Heart right ventricle (tissue), 16 donors: ENCODE data around the gene ZNF488. TPM values are rescaled to one million over a fixed set of nuclear protein-coding genes. Genes with fewer than 3 reads are reported as not detected.

Experiments
- ATAC-seq, 8 donors: fragments of 200-7000 bp; cut with Tn5 transposase; one replicate each; pipeline ENCODE4 v1.9.1; 2020; ENCODE audit warnings: mild to moderate bottlenecking in 8 of 8, moderate library complexity in 8 of 8, moderate number of reproducible peaks in 1 of 8
- DNase-seq, 2 donors: peaks; one replicate each; pipeline ENCODE4 v3.0.0-alpha.2; 2020
- H3K27ac ChIP-seq, 10 donors: fragments of 200-600 bp; sonication (generic) in 2 of 10; one replicate each; pipeline versions ENCODE4 v1.5.0 to v1.8.0; 2020 to 2022; ENCODE audit warnings: mild to moderate bottlenecking in 3 of 10
- H3K27me3 ChIP-seq, 7 donors: fragments of 200-600 bp; one replicate each; pipeline ENCODE4 v1.8.0; 2021 to 2022; ENCODE audit warnings: mild to moderate bottlenecking in 2 of 7
- H3K36me3 ChIP-seq, 9 donors: fragments of 200-600 bp; sonication (generic) in 1 of 9; one replicate each; pipeline versions ENCODE4 v1.5.0 to v1.8.0; 2020 to 2022; ENCODE audit warnings: mild to moderate bottlenecking in 2 of 9
- H3K4me1 ChIP-seq, 9 donors: fragments of 200-600 bp; sonication (generic) in 1 of 9; one replicate each; pipeline versions ENCODE4 v1.5.0 to v1.8.0; 2020 to 2022; ENCODE audit warnings: mild to moderate bottlenecking in 4 of 9
- H3K4me3 ChIP-seq, 10 donors: fragments of 200-600 bp; sonication (generic) in 2 of 10; one replicate each; pipeline versions ENCODE4 v1.5.0 to v1.8.0; 2020 to 2022; ENCODE audit warnings: mild to moderate bottlenecking in 7 of 10, moderate library complexity in 2 of 10
- H3K9me3 ChIP-seq, 11 donors: fragments of 200-600 bp in 10 of 11; sonication (generic) in 2 of 11; one replicate each; pipeline versions ENCODE4 v1.5.0 to v1.8.0; 2013 to 2022; ENCODE audit warnings: mild to moderate bottlenecking in 2 of 11, control low read depth in 1 of 11, moderate library complexity in 1 of 11
- WGBS, 2 donors: extraction: QIAGEN DNeasy Blood & Tissue Kit; methylation state at CpG; one replicate each; pipeline ENCODE4 v1.1.7; 2013; ENCODE audit warnings: inconsistent platforms in 1 of 2; 5-methylcytosine and 5-hydroxymethylcytosine counted together
- intact Hi-C, 10 donors: fragments of 100-400 bp; cut with DNase I; formaldehyde crosslinking; loops; one replicate each; pipeline versions ENCODE4 v1.11.1 to v1.14.2; 2022
- polyA plus RNA-seq, 2 donors: library from polyadenylated mRNA; stranded (reverse); fragments of 200-250 nt; gene quantifications; one replicate each; pipeline ENCODE4 v1.2.3, GENCODE V29; 2013
- total RNA-seq, 10 donors: library from RNA; stranded (reverse); fragmentation: NEBNext Ultra II Directional in 3 of 10; extraction: Animal tissue kit (Norgen Biotek cat#: 25700) in 3 of 10; gene quantifications; one replicate each; pipeline versions ENCODE4 v1.2.1 to v1.2.4, GENCODE V29; 2021 to 2023
- TF ChIP-seq, protein P1 (sequence below), 9 donors: fragments of 200-600 bp; sonication (generic) in 2 of 9; IDR thresholded peaks; one replicate each; pipeline versions ENCODE4 v1.5.0 to v1.8.0; 2021 to 2022; ENCODE audit warnings: antibody characterized with exemption in 9 of 9, mild to moderate bottlenecking in 5 of 9, moderate library complexity in 1 of 9
- donor health status: Arrhythmogenic right ventricular cardiomyopathy.
- donor health status: ischemic (EF 13 %, LVEDD 7.1; RV severe dilation, severe dysfunction).
- donor health status: healthy with polysubstance abuse.
- donor health status: DM: no; HTN: yes; CAD: no.
- donor health status: DM: no; HTN: no; CAD: no.
- donor health status: ischemic (EF 25% LVEDD 6.9; RV normal size, moderate dysfunction).
- donor health status: ischemic (EF 25% LVEDD 5.7; RV mildly dilated, moderate dysfunction).
- donor health status: healthy.
- donor health status: DM: yes; HTN: yes; CAD: no.
- donor health status: Ischemic cardiomyopathy.
- donor health status: ischemic (EF 35%, LVEDD 5.7; RV mildly dilated, moderate dysfunction).
- donor health status: nonischemic (EF 11% LVEDD 7.7; RV severe dilation, severe dysfunction).
- donor health status: DM: yes; HTN: yes; CAD: no.
- donor health status: PGD.
- donor health status: ischemic (EF 29% LVEDD 5.4; RV normal size, mild dysfunction).
- donor health status: nonischemic (EF 23%, LVEDD 6.1; RV moderate dilation, normal function).

Gene ZNF488
- total and polyA plus RNA-seq, 12 donors, result 0.05 to 0.14 (median 0.09) TPM; not detected in 7

DNA sequence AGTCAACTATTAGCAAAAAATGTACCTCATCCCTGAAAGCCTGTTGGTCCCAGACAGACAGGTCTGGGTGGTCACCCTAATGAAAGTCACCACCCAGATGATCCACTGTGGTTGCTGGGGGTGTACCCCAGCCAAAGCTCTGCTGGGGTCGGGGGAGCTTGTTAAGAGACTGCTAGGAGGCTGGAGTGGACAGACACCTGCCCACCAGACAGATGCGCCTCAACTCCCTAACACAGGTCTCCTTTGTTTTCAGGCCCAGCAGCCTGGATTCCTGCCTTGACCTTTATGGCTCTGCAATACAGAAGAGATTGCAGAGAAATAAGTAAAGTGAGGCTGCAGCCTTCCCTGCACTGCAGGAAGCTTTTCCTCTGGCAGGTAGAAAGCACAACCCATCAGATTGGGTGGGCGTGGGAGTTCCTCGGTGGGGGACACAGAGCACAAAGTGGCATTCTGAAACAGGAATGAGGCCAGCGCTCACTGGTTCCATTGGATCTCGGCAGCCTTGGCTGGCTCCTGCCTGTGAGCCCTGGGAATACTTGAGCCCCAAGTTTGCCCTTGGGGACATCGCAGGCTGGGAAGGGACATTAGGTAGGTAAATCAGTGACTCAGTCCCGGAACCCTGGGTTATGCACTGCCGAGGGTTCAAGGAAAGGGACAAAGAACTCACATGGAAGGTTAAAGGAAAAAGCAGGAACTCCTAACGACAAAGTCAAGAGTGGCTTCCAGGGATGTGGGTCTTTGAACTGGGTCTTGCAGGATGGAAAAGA is 18.0 kb upstream of the ZNF488 start:
- DNase-seq (no peak), ATAC-seq (no peak)
- peak overlapping the region in 2 of 10 donors; percentile 37 to 64 for H3K27ac ChIP-seq
- no peaks in the 10 kb centered on the region for H3K27me3 ChIP-seq
- intact Hi-C loops, result loop anchor here in 1 of 10 donors (2.0 kb wide), 1 partner anchor 17 kb away; the partner anchor contains the start of gene ZNF488
- no peaks in the 10 kb centered on the region for H3K36me3 ChIP-seq
- WGBS, 2 donors, result 79 to 86% methylated on average over 10 of the region's 10 CpGs
- H3K9me3 ChIP-seq, result peaks cover 0 to 2% (median 0%) of the 10 kb centered on the region in 11 donors
- TF ChIP-seq, protein P1, sequence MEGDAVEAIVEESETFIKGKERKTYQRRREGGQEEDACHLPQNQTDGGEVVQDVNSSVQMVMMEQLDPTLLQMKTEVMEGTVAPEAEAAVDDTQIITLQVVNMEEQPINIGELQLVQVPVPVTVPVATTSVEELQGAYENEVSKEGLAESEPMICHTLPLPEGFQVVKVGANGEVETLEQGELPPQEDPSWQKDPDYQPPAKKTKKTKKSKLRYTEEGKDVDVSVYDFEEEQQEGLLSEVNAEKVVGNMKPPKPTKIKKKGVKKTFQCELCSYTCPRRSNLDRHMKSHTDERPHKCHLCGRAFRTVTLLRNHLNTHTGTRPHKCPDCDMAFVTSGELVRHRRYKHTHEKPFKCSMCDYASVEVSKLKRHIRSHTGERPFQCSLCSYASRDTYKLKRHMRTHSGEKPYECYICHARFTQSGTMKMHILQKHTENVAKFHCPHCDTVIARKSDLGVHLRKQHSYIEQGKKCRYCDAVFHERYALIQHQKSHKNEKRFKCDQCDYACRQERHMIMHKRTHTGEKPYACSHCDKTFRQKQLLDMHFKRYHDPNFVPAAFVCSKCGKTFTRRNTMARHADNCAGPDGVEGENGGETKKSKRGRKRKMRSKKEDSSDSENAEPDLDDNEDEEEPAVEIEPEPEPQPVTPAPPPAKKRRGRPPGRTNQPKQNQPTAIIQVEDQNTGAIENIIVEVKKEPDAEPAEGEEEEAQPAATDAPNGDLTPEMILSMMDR (IDR thresholded peaks at IDR 0.05), result no peak
- H3K4me1 ChIP-seq, result peaks cover 8 to 29% (median 15%) of the 10 kb centered on the region in 9 donors
- no peak overlapping the region for H3K4me3 ChIP-seq

DNA sequence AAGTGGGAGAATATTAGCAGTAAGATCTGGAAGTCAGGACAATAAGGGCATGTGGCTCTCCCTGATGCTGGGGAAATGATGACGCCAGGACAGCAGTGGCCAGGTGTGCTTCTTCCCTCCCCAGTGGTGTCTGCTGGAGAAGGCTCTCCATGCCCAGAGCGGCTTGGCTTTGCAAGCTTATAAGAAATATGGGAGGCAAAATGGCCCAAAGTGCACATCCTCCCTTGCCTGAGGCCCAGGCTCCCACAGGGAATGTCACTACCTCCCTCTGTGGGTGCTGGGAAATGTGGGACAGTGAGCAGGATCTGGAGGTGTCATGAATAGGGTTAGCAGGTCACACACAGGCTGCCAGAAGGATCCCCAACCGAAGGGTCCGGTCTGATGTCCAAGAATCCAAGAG is 17.1 kb upstream of the ZNF488 start:
- ATAC-seq, result no peak
- no peak overlapping the region for H3K4me3 ChIP-seq
- H3K27me3 ChIP-seq, result no peaks in the 10 kb centered on the region
- no peak for DNase-seq
- TF ChIP-seq, protein P1 (IDR thresholded peaks at IDR 0.05), result no peak
- WGBS, 2 donors, result 95 to 99% methylated on average over 4 of the region's 4 CpGs
- no peaks in the 10 kb centered on the region for H3K36me3 ChIP-seq
- H3K27ac ChIP-seq, result no peak overlapping the region
- H3K9me3 ChIP-seq, result peaks cover 0 to 2% (median 0%) of the 10 kb centered on the region in 11 donors
- intact Hi-C loops, result no loop called here
- peaks cover 8 to 29% (median 15%) of the 10 kb centered on the region in 9 donors for H3K4me1 ChIP-seq

- ATAC-seq, result no peak
- Histone ChIP-seq H3K9me3 (peaks cover 0 to 2% (median 0%) of the 10 kb centered on the region in 11 donors), H3K27me3 (peaks cover 0 to under 1% (median 0%) of the 10 kb centered on the region in 7 donors), H3K36me3 (no peaks in the 10 kb centered on the region), H3K4me1 (peaks cover 8 to 29% (median 15%) of the 10 kb centered on the region in 9 donors), H3K4me3 (no peak overlapping the region), H3K27ac (no peak overlapping the region)
- intact Hi-C loops, result no loop called here
- DNase-seq, result no peak
- TF ChIP-seq, protein P1 (IDR thresholded peaks at IDR 0.05), result no peak
- 96 to 98% methylated on average over 3 of the region's 3 CpGs for WGBS, 2 donors
Measured at GRCh38 chr10:47400786-47401185, 16.7 kb upstream of the ZNF488 start.

DNA sequence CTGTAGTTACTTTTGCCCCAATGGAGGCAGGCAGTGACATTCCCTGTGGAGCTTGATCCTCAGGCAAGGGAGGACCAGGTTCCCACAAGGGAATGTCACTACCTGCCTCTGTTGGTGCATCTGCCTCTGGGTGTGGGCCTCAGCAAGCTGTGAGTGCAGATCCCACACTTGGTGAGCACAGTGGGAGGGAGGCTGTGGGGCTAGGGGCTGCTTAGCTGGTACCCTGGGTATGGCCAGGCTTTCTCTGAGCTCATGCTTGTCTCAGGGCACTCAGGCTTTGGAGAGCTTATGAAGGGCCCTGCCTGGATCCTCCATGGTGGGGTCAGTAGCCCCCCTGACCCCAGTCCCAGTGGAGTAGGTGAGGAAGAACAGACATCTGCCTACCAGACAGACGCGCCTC is 16.2 kb upstream of the ZNF488 start:
- ATAC-seq, result no peak
- TF ChIP-seq, protein P1 (IDR thresholded peaks at IDR 0.05), result no peak
- Histone ChIP-seq H3K27ac (no peak overlapping the region), H3K27me3 (peaks cover 0 to 5% (median 0%) of the 10 kb centered on the region in 7 donors), H3K36me3 (no peaks in the 10 kb centered on the region), H3K4me1 (peaks cover 8 to 29% (median 15%) of the 10 kb centered on the region in 9 donors), H3K9me3 (peaks cover 0 to 2% (median 0%) of the 10 kb centered on the region in 11 donors), H3K4me3 (no peak overlapping the region)
- DNase-seq, result no peak
- intact Hi-C loops, result no loop called here
- 93 to 96% methylated on average over 2 of the region's 2 CpGs for WGBS, 2 donors
